NCI-H510A treated with DMSO at 0.1 percent for 48 hours (cell line): ENCODE results near the gene ETDC.
A peak's percentile ranks its signal among the peaks of the same experiment; 100 is the strongest.
"Not testable (repeated sequence)": the region's sequence is repeated elsewhere in the genome, so short reads cannot be mapped to it uniquely, and the experiment has no call there.

Experiments
- DNase-seq: peaks from one replicate; lab custom pipeline; 2025; lab: John Stamatoyannopoulos, UW

ETDC gene

DNA sequence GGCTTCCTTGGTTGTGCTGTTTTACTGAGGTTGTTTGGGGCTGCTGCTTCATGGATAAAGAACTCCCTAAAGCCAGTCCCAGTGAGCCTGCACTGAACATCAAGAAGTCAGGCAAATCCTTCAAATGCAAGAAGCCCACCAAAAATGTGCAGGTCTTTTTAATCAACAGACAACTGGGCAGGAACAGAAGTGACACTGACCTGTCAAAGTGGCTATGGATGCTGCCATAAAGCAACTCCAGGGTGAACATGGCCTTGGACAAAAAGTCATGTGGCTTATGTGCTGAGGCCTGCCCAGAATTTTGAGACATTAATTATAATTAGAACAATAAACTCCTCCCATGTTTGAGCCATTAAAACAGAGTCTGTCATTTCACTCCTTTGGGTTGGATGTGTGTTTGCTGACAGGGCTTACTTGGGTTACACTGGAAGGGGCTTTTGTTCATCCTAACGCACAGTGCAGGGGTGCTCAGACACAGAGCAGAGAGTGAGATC lies at the start of gene ETDC:
ETDC (plus strand) TSS at position 51 of the 494 bp plus-strand sequence; CDS start at position 51, 0 bp downstream.
- DNase-seq, result no peak

DNA sequence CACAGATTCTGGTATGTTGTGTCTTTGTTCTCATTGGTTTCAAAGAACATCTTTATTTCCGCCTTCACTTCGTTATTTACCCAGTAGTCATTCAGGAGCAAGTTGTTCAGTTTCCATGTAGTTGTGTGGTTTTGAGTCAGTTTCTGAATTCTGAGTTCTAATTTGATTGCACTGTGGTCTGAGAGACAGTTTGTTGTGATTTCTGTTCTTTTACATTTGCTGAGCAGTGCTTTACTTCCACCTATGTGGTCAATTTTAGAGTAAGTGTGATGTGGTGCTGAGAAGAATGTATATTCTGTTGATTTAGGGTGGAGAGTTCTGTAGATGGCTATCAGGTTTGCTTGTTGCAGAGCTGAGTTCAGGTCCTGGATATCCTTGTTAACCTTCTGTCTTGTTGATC lies 48.3 kb upstream of the ETDC start:
- DNase-seq, result not testable (repeated sequence)

DNA sequence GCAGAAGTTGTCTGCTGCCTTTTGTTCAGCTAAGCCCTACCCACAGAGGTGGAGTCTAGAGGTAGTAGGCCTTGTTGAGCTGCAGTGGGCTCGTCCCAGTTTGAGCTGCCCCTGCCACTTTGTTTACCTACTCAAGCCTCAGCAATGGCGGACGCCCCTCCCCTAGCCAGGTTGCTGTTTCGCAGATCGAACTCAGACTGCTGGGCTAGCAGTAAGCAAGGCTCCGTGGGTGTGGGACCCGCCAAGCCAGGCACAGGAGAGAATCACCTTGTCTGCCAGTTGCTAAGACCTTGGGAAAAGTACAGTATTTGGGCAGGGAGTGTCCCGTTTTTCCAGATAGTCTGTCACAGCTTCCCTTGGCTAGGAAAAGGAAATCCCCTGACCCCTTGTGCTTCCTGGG lies 45.9 kb upstream of the ETDC start:
- not testable (repeated sequence) for DNase-seq

DNA sequence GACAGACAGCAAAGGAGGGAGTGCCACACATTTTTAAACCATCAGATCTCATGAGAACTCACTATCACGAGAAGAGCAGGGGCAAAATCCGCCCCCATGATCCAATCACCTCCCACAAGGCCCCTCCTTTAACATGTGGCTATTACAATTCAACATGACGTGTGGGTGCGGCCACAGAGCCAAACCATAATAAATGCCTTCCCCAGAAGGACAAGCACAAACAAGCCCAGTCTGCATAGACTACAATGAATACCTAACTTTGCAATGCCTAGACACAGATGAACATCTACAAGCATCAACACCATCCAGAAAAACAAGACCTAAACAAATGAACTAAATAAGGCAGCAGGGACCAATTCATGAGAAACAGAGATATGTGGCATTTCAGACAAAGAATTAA lies 45.1 kb upstream of the ETDC start:
- no peak for DNase-seq

DNA sequence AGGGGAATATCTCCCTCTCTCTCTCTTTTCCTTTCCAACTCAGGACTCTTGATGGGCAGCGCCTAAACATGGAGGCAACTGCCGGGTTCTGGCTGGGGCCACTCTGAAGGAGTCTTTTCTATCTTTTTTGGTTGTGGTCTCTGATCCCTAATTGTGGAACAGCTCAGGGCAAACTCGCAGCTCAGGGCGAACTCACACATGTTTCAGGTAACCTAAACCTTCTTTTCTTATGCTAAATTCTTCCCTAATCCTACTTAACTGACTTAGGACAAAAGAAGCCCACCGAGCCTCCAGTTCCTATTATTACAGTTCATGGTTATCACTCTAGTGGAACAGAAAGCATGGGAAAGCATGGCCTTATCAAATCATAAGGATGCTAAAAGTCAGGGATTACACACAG lies 36.1 kb upstream of the ETDC start:
- DNase-seq, result no peak

DNA sequence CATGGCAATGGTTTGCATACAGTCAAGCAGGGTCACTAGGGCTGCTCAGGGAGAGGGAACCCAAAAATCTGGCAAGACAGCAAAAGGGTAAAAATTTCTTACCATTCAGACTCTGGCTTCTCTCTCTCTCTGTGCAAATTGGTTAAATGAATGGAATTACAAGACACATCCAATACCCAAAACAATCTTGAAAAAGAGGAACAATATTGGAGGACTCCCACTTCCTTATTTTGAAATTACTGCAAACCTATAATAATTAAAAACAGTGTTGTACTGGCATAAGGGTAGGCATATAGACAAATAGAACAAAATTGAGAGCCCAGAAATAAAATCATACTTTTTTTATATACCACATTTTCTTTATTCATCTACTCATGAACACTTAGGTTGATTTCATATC lies 33.3 kb upstream of the ETDC start:
- no peak for DNase-seq

DNA sequence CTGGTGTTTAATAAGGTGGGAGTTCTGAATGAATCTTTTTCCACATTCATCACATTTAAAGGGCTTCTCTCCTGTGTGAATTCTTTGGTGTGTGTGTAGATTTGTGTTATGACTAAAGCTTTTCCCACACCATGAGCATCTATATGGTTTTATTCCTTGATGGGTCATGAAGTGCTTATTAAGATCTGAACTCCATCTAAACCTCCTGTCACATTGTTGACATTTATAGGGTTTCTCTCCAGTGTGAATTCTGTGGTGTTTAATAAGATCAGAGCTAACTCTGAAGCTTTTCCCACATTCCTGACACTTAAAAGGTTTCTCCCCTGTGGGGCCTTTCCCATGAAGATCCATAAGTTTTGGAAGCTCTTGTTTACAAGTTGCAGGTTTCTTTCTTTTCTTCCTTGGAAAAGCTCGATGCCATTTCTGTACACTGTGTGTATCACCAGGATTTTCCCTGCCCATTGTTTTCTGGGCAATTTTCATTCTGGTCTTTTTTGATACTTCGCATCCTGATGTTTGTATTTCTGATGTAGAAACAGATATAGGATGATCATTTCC lies 21.9 kb upstream of the ETDC start:
- DNase-seq, result no peak

DNA sequence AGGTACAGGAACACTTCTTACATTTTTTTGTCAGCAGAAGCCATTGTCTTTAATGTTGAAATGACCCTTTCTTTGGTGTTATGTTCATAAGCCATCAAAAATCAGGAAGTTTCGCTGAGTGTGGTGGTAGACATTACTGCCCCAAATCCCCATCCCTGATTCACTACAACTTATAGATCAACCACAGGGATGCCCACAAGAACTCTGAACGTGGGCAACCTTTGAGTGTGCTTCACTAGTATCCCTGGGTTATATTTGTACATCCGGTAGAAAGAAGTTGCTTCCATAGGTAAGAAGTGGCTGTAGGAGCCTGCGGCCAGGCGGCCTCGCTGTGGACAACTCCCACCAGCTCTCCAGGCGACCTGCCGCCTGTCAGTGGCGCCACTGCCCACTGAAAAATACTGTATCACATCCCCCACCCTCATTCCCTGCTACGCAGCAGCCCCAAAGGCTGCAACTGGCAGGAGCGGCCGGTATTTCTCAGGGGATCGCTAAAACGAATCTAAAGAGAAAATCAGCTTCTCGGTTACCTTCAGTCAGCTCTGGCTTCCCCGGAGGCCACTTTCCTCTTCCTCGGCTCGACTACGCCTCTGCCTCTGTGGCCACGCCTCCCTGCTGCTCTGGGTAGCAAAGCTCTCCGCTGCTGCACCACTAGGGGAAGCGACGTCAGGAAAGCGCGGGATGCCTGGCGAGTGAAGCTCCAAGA lies 13.9 kb upstream of the ETDC start:
- no peak for DNase-seq

DNA sequence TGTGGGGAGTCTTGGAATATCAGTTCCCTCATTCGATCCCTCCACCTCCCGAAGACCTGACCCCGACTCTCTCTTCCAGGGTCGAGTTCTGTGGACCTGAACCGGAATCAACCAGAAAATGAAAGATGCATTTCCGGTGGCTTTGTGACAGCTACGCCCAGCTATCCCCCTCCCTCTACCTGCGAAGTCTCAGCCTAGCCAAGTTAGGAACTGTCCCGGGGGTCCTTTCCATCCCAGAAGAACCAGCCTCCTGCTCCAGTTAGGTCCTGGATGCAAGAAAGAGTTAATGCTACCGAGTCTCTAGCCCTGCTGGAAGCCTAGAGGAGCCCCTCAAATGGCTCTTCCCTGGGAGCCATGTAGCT lies 13.4 kb upstream of the ETDC start:
- no peak for DNase-seq

DNA sequence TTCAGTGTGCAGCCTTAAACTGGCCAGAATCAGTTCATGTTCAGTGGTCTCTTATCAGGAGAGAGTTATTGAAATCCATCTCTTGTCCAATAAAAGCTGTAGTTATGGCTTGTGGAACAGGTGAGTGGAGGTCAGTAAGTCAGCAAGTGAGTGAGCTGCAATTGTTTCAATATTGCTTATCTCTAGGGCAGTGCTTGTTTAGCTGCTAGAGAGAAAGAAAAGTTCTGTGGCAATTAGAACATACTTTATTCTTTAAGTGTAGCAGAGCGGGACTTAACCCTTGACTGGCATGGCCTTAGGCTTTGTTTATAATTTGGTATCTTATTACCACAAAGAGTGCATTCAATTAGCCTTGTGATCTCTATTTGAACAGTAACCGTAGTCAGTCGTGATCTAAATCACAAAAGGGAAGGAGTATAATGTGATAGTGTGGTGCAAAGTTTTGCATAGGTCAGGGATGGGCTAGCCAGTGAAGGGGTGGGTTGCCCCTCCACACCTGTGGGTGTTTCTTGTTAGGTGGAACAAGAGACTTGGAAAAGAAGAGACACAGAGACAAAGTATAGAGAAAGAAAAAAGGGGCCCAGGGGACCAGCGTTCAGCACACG lies 6.9 kb upstream of the ETDC start:
- DNase-seq, result no peak

DNA sequence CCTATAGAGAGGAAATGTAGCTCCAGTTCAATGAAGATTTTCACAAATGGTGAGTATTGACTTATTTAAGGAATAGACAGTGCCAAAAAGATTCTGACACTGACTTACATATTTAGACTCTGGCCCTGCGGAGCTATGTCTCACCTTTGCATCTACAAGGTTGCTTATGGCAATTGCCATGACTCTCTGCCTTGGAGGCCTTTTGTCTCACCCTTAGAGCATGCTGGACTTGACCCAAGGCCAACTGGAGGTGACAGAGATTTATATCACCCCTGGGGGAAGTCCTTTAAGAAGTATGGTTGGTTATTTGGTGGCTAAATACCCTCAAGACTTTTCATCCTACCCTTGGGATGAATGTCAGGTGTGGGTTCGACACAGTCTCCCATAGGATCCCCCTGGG lies 4.5 kb upstream of the ETDC start:
- DNase-seq, result no peak

DNA sequence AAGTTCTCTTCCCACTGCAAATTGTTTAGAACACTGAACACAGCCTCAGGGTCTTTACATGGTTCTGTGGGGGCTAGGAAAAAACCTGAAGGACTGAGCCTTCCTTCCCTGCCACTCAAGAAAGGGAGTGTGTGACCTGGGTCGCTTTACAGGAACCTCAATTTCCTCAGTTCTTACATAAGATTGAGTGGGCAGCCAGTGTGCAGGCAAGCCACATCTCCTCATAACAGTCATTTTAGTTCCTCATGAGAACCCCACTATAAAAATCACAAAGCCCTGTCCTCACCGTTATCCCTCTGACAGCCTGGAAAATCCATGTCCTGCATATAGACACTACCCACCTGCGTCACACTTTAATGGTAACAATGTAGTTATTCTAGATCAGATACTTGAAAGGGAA lies 2.1 kb upstream of the ETDC start:
- DNase-seq, result no peak

DNA sequence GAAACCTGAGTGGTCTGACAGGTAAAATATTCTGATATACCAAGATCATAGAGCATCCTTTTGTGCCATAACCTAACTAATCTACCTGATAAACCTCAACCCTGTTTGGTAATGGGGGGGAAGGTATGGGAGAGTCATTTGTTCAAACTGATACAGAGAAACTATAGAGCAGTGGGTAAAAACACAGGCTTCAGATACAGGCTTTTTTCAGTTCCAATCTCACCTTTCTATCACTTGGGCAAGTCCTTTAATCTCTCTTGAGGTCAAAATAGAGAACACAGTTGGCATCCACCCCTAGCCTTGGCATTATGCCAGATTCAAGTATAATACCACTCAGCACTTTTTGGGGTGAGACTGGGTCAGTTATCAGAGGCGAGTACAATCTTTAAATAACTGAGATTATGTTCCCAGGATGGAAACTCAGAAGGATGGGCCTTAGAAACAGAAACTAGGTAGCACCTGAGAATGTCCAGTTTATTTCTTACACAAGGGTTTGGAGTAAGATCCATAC lies 880 bp upstream of the ETDC start:
- DNase-seq, result no peak

DNA sequence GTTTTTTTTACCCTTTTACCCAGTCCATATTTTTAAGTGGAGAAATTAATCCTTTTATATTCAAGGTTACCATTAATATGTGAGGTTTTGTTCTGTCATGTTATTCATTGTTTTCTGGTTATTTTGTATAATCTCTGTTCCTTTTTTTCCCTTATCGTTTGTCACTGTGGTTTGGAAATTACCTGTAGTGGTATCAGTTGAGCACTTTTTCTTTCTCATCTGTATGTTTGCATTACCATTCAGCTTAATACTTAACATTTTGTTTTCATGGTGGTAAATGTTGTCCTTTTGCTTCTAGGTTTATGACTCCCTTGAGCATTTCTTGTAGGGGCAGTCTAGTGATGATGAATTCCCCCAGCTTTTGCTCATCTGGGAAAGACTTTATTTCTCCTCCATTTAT lies 6.6 kb downstream of the ETDC start:
- no peak for DNase-seq

DNA sequence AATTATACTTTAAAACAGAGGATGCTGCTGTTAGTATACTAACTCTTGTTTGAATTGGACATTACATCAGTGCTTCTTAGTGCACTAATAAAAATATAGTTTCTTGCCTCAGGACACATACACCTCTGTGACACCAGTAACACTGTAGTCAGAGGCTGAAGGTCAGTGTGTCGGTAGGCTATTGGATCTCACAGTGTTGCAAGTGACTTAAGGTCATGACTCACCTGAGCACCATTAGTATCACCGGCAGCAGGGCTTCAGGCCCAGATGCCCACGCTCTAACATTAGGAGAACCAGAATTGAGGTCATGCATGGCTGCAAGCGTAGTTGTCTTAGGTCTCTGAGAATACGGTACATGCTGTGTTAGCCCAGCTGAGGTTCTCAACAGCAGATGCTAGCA lies 15.2 kb downstream of the ETDC start:
- DNase-seq, result no peak

DNA sequence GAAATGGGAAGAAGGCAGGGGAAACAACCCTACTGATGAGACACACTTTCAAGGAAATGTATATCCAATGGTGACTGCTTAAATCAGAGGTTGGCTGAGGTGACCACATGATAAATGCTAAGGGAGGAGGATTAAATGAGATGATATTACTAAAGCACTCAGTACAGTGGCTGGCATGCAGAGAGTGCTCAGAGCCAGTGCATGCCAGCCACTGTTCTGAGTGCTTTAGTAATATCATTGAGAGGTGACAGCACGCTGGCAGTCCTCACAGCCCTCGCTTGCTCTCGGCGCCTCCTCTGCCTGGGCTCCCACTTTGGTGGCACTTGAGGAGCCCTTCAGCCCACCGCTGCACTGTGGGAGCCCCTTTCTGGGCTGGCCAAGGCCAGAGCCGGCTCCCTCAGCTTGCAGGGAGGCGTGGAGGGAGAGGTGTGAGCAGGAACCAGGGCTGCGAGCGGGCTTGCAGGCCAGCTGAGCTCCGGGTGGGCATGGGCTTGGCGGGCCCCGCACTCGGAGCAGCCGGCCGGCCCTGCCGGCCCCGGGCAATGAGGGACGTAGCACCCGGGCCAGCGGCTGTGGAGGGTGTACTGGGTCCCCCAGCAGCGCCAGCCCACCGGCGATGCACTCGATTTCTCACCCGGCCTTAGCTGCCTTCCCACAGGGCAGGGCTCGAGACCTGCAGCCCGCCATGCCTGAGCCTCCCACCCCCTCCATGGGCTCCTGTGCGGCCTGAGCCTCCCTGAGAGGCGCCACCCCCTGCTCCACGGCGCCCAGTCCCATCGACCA lies 15.9 kb downstream of the ETDC start:
- not testable (repeated sequence) for DNase-seq

DNA sequence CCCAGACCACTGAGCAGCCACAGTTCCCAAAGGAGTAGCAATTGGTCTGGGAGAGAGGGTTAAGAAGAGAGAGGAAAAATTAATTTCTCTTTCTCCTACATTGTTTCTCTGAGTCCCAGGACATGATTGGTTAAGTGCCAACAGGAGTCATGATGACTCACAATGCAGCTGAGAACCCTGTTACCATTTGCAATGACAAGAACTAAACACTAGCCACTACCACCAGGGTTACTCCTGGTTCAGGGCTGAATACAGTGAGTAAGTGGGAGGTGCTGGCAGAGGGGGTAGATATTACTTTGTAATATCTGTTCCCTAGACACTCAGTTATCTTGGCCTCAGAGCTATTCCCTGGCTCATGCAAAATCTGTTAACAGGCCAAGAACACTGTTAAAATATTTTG lies 18.0 kb downstream of the ETDC start:
- DNase-seq, result no peak

DNA sequence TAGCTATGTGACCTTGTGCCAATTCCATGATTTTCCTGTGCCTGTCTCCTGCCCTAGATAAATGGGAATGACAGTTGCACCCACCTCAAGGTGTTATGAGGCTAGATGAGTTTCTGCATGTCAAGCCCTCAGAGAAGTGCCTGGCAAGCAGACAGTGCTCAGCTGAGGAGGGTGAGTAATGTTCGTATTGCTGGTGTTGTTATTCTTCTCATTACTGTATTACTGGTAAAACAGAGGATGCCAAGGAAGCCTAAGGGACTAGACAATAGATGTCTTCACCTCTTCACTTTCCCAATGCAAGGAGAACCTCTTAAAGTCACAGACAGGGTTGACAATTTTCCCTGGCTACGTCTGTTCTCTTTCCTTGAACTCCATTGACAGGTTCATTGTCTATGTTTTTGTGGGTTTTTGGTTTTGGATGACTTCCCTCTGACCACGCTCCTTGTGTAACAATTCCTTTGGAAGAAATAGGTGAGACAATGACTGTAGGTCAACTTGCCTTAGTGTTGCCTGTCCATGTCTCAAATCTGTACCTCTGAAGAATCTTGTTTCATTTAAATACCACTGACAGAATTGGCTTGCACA lies 19.2 kb downstream of the ETDC start:
- DNase-seq, result no peak

DNA sequence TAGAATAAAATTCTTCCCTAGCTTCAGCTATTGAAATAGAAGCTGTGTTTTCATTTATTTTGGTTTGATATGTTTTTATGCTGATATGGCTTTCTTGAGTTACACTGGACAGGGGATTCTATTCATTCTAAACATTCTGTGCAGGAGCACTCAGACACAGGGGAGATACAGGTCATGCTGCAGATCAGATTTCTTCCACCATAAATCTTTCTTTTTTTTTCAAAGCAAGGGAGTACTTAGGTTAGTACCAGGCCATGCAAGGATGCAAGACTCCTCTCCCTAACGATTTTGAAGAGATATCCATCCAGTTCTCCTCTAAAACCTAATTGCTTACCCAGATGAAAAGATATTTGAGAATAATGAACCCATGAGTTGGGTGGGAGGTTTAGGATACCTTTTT lies 21.4 kb downstream of the ETDC start:
- DNase-seq, result no peak

DNA sequence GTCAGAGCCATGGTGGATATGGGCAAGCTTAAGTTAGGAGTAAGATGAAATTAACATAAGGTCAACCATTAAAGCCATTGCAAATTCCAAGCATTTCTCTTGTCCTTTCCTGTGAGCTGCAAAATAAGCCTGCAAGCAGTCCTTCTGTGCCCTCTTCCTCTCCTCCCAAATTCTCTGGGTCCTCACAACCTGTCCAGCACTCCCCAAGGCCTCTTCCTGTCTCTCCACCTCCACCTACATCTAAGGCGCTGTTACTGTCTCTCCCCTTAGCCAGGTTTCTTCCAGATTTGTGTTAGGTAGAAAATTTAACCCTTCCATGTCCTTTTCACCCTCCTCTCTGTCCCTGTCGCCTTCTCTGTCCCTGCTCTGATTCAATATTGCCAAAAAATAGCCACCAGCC lies 22.2 kb downstream of the ETDC start:
- no peak for DNase-seq

DNA sequence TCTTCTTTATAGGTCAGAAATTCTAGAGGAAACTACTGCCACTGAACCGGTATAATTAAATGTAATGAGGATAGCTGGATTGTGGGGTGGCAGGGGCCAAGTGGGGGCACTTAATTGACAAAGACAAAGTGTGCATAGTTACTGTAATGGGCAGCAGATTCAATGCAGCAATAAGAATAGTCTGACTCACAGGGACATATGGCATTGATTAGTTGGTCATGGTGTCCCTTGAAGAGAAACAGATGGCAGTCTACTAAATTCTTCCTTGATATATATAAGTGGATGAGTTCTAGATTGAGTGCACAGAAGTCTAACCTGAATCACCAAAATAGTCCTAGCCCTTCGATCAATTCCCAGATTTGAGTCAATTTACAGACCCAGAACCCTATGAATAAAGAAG lies 31.6 kb downstream of the ETDC start:
- no peak for DNase-seq

DNA sequence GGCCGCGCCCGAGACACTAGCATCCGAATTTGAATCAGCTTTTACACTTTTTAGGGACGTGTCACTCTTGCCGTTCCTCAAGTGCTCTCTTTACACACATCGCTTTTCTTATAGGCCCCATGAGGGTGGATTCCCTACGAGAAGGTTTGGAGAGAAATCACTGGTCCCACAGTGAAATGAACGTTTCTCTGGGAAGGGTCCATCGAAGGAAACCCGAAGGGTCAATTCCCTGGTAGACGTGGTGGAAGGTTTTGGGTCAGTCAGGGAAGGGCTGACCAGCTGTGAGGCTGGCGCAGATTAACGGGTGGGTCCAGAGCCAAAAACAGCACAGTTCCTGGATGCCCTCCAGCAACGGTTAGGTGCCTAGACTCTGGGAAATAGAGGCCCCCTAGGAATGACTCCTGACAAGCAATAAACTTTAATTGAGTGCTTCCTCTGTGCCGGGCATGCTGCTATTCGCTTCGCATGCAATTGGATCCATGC lies 35.9 kb downstream of the ETDC start:
- DNase-seq, result peak; percentile 1
